Duodenal mucosa (tissue), 2 donors: ENCODE results near the gene EFNA2.
A peak's percentile ranks its signal among the peaks of the same experiment; 100 is the strongest.

ENCODE experiments used
- H3K27ac ChIP-seq: one replicate; pipeline ENCODE4 v1.7.0; 2013; ENCODE audit warnings: low read depth, low read length
- H3K27me3 ChIP-seq, 2 donors: one replicate each; pipeline ENCODE4 v1.7.0; 2013; ENCODE audit warnings: low read length in 2 of 2, control low read depth in 1 of 2; ENCODE audit not compliant: insufficient read depth in 2 of 2, control insufficient read depth in 1 of 2
- H3K36me3 ChIP-seq, 2 donors: one replicate each; pipeline ENCODE4 v1.7.0; 2013; ENCODE audit warnings: low read length in 2 of 2, control low read depth in 1 of 2; ENCODE audit not compliant: insufficient read depth in 2 of 2, control insufficient read depth in 1 of 2
- H3K4me1 ChIP-seq, 2 donors: one replicate each; pipeline ENCODE4 v1.7.0; 2013; ENCODE audit warnings: low read length in 2 of 2, control low read depth in 1 of 2; ENCODE audit not compliant: insufficient read depth in 2 of 2, control insufficient read depth in 1 of 2
- H3K4me3 ChIP-seq, 2 donors: one replicate each; pipeline ENCODE4 v1.7.0; 2013; ENCODE audit warnings: low read length in 2 of 2, low read depth in 1 of 2
- H3K9ac ChIP-seq, 2 donors: one replicate each; pipeline ENCODE4 v1.7.0; 2013; ENCODE audit warnings: low read length in 2 of 2, low read depth in 1 of 2
- H3K9me3 ChIP-seq, 2 donors: one replicate each; pipeline ENCODE4 v1.7.0; 2013; ENCODE audit warnings: low read length in 2 of 2, control low read depth in 1 of 2; ENCODE audit not compliant: control insufficient read depth in 1 of 2

Gene EFNA2

DNA sequence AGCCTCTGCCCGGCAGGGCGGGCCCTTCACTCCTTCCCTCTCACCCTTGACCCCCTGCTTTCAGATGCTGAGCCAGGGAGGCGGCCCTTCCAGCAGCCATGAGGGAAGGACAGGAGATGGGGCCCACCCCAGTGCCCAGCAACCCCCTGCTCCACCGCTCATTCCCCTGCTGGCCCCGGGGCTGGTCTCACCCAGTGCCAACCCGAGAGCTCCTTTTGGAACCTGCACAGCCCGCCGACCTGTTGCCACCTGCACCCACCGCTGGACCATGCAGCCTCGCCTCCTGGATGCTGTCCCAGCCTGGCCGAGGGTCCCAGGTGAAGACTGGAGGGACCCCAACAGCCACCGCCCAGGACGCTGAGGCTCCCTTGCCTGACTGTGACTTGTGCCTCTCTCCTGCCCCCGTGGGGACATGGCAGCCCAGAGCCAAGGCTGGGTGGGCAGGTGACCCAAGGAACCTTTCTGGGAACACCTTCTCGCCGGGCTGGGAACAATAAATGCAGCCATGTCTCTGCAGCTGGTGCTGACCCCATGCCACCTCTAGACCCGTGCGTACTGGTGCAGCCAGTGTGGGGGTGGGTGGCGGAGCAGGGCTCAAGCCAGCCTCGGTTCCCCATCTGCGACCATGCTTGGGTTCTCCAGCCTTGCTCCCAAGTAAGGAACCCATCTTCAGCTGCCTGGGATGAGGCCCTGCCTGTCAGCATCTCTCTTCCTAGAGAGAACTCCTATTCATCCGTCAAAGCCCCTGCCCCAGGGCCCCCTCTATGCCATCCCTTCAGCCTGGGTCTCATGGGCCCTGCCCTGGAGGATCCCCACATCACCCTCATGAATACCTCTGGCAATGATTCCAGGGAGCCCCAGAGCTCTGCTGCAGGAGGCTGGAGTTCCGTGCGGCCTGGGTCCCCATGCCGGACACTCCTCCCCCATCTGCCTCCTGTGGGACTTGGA lies 6.7 kb upstream of the EFNA2 start:
- Histone ChIP-seq H3K27me3 (no peaks in the 10 kb centered on the region), H3K4me1 (peaks cover 28 to 32% of the 10 kb centered on the region in 2 donors), H3K36me3 (peaks cover 14 to 24% of the 10 kb centered on the region in 2 donors), H3K9me3 (no peaks in the 10 kb centered on the region), H3K4me3 (no peak overlapping the region), H3K27ac (no peak overlapping the region), H3K9ac (no peak overlapping the region)

DNA sequence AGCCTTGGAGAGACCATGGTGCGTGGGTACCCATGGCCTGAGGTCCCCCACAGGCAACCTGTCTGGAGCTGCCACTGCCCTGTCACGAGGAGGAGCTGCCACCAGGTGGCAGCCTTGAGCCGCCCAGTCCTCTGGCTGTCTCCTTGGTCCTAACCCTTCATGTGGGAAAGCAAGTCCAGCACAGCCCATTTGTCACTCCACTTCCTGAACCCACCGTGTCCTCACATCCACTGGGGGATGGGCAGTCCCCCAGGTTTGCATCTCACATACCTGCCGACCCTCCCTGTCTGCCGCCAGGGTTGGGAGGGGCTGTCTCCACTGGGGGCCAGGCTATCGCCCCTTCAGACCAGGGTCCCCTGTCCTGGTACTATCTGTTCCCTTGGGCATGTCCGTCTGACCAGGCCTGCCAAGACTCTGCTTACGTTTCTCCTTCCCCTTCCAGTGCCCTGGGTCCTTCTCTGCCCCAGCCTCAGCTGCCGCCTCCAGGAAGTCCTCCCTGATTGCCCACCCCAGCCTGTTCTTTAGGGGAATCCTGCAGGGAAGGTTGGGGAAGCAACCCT lies 5.8 kb upstream of the EFNA2 start:
- peaks cover 8 to 15% of the 10 kb centered on the region in 2 donors for H3K36me3 ChIP-seq
- no peaks in the 10 kb centered on the region for H3K9me3 ChIP-seq
- H3K4me3 ChIP-seq = no peak overlapping the region
- no peak overlapping the region for H3K27ac ChIP-seq
- H3K4me1 ChIP-seq = peaks cover 27 to 30% of the 10 kb centered on the region in 2 donors
- no peak overlapping the region for H3K9ac ChIP-seq
- peaks cover 3 to 5% of the 10 kb centered on the region in 2 donors for H3K27me3 ChIP-seq

DNA sequence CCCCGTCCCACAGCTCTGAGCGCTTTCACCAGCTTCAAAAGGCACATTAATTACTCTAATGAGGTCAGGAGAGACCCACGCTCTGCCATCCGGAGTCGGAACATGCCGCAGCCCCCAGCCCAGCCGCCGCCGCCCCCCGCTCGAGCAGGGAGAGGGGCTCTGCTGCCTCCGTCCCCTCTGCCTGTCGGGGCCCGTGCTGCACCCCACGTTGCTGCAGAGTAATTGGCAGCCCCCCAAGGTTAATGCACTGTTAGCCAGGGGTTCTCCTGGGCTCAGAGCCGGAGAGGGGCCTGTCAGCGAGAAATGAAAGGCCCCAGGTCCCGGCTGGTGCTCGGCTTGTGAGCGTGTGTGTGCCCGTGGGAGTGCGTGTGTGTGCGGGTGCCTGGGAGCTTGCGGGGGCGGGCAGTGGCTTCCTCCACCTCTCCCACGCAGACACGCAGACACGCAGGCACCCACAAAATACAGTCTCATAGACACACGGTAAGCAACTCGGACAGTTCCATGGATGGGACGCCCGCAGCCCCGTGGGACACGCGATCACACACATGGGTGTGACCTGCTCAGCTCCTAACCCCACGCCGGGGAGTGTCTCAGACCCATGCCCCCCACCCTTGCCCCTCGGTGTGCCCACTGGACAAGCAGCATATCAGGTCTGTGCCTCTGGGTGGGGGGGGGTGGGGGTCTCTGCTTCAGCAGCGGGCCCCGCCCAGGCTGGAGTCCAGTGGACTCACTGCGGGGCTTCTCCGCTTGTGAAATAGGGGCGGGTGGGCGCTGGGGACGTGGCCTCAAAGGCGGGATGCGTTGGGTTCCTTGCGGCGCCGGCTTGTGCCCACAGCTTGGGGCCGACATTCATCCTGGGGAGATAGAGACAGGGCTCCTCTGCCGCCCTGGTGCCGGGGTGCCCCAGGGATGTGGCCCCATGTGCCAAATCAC lies 4.8 kb upstream of the EFNA2 start:
- H3K27ac ChIP-seq = no peak overlapping the region

DNA sequence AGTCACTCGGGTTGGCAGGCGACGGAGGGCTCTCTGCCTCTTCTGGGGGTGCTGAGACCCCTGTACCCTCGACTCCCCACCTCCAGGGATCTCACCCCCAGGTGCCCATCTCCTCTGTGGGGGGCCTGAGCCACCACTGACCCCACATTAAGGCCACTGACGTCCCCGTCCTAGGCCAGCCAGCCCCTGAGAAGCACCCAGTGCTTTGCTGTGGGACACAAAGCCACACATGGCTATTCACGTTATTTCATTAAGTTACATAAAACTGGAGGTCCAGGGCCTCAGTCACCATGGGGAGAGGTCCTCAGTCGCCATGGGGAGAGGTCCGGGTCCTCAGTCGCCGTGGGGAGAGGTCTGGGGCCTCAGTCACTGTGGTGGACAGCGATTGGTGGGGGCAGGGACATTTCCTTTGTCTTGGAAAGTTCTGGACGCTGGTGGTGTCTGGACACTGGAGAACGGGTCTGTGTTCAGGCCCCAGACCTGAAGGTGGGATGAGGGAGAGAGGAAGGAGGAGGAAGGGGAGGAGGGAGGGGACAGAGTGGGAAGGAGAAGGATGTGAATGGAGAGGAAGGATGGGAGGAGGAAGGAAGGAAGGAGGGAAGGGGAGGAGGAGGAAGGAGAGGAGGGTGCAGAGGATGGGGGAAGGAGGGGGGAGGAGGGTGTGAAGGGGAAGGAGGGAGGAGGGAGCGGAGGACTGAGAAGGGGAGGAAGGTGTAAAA lies 3.9 kb upstream of the EFNA2 start:
- Histone ChIP-seq H3K36me3 (peaks cover 8 to 13% of the 10 kb centered on the region in 2 donors), H3K27ac (no peak overlapping the region), H3K4me1 (peaks cover 23% of the 10 kb centered on the region in 2 donors), H3K9ac (no peak overlapping the region), H3K4me3 (no peak overlapping the region), H3K9me3 (no peaks in the 10 kb centered on the region), H3K27me3 (peaks cover 3 to 9% of the 10 kb centered on the region in 2 donors)

More for the DNA sequence above, 4.8 kb upstream of the EFNA2 start:
- Histone ChIP-seq H3K4me3 (no peak overlapping the region), H3K36me3 (peaks cover 8 to 13% of the 10 kb centered on the region in 2 donors), H3K9me3 (no peaks in the 10 kb centered on the region), H3K9ac (no peak overlapping the region), H3K27me3 (peaks cover 3 to 6% of the 10 kb centered on the region in 2 donors), H3K4me1 (peaks cover 31% of the 10 kb centered on the region in 2 donors)

DNA sequence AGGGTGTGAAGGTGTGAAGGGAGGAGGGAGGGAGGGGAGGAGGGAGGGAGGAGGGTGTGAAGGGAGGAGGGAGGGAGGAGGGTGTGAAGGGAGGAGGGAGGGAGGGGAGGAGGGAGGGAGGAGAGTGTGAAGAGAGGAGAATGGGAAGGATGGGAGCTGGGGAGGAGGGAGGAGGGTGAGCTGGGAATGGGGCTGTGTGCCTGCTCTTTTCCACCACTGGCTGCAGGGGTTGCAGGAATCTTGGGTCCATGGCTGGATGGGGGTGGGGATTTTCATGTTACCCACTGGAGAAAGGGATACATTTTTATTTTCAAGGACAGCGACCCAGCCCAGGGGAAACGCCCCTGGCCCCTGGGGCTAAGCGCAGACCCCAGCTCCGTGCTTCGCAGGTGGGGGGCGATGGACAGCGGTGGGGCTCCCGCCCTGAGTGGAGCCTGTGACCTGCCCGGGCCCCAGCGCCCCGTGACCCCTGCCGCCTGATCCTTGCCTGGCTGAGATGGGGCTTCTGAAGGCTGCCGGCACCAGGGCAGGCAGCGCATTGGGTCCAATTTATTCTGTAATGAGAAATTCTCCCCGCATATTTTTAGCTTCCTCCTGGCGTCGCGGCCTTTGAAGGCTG lies 3.0 kb upstream of the EFNA2 start:
- Histone ChIP-seq H3K4me3 (peak overlapping the region in 1 of 2 donors; percentile 60), H3K9ac (peak overlapping the region in 1 of 2 donors; percentile 67), H3K36me3 (peaks cover 8 to 10% of the 10 kb centered on the region in 2 donors), H3K27ac (peak overlapping the region; percentile 92), H3K27me3 (peaks cover 3 to 14% of the 10 kb centered on the region in 2 donors), H3K4me1 (peaks cover 19 to 26% of the 10 kb centered on the region in 2 donors), H3K9me3 (no peaks in the 10 kb centered on the region)

DNA sequence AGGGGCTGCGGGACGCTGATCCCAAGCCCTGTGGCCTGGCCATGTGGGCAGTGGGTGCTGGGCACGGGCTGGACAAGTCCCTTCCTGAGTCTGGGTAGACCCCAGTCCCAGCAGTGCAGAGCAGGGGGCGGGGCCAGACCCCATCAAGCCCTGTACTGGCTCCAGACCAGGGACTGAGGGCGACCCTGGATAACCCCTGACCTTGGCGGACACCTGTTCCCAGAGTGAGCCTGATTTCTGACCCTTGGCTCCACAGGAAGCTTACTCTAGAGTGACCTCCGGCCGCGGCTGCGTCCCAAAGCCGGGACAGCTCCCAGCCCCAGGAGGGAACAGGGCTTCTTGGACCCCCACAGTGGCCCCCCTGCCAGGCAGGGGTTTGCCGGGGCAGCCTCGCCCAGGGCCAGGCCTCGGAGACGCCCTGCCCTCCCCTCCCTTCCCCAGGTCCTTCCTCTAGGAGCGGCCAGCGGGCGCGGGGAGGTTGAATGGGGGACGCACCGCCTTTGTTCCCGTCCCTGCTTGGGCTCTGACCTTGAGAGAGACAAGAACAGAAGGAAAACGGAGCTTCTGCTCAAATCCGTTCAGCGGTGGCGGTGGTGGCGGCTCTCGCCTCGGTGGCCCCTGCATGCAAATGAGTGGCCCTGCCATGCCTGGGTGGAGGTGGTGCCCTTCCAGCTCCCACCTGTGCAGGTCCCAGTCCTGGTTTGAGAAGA lies 2.3 kb upstream of the EFNA2 start:
- Histone ChIP-seq H3K4me3 (peak overlapping the region; percentile 28 to 60), H3K9me3 (no peaks in the 10 kb centered on the region), H3K4me1 (peaks cover 24 to 27% of the 10 kb centered on the region in 2 donors), H3K27ac (peak overlapping the region; percentile 92), H3K27me3 (peaks cover 3 to 18% of the 10 kb centered on the region in 2 donors), H3K9ac (peak overlapping the region; percentile 33 to 67), H3K36me3 (peaks cover 8 to 10% of the 10 kb centered on the region in 2 donors)

DNA sequence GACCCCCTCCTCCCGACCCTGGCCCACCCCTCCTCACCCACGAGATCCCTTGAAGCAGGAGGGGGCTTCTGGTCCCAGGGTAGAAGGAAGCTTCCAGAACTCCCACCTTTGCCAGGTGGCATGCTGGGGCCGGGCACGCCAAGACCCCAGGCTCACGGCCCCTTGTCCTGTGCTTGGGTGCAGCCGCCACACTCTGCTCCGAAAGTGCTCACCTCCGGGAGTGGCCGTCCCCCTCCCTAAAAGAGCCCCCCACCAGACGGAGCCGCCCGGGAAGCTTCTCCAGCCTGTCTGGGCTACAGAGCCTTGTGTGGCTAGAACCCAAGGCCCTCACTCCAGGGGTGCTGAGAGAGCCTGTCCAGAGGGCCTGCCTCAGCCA lies 1.8 kb upstream of the EFNA2 start:
- Histone ChIP-seq H3K9me3 (no peaks in the 10 kb centered on the region), H3K36me3 (peaks cover 5 to 7% of the 10 kb centered on the region in 2 donors), H3K27me3 (peaks cover 3 to 18% of the 10 kb centered on the region in 2 donors), H3K27ac (peak overlapping the region; percentile 92), H3K4me1 (peaks cover 25 to 27% of the 10 kb centered on the region in 2 donors), H3K4me3 (peak overlapping the region; percentile 28 to 60), H3K9ac (peak overlapping the region; percentile 33 to 67)

DNA sequence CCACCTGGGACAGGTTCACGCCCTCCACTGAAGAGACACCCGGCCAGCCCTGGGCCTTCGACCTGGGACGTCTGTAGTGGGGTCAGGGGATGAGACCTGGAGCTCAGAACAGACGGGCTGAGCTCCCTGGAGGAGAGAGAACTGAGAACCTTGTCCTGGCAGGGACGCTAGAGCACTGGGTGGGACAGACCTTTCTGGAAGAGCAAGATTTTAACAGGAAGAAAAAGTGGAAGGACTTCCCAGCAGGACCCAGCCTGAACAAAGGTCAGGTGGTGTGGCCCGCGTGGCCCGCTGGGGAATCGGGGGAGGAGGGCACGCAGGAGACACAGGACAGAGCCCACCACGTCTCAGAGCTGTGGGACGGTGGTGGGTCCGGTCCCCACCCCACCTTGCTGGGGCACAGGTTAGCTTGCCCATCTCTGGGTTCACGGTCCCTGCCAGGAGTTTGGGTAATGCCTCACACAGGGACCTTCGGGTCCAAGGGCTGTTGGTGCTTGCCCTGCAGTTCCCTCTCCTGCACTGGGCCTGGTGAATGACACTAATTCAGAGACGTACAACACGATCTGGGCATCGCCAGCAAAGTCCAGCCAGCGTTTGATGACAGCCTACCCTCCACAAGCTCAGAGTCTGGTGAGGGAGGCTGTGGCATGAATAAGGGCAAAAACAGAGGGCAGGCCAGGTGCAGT lies 1.2 kb upstream of the EFNA2 start:
- peaks cover under 1 to 2% of the 10 kb centered on the region in 2 donors for H3K36me3 ChIP-seq
- no peaks in the 10 kb centered on the region for H3K9me3 ChIP-seq
- peak overlapping the region; percentile 60 to 67 for H3K9ac ChIP-seq
- H3K4me1 ChIP-seq = peaks cover 27% of the 10 kb centered on the region in 2 donors
- peak overlapping the region; percentile 92 for H3K27ac ChIP-seq
- peaks cover 3 to 18% of the 10 kb centered on the region in 2 donors for H3K27me3 ChIP-seq
- peak overlapping the region in 1 of 2 donors; percentile 60 for H3K4me3 ChIP-seq
